Activated naive CD4-positive, alpha-beta T cell treated with anti-CD3 and anti-CD28 coated beads, Interleukin-2, amount 10 ng/mL, durations not matched to agents 7 days and 5 days (primary cell): ENCODE results near the gene CDS1.

Experiments used
- CTCF ChIA-PET: fragments of 350-600 bp; sonication (Branson Sonifier 250); formaldehyde crosslinking; loops from one replicate; lab custom pipeline; 2021; ENCODE audit warnings: antibody characterized with exemption; lab: Charles Lee
- DNase-seq: peaks from one replicate; pipeline ENCODE4 v3.0.0-alpha.2; 2020
- H3K27ac Mint-ChIP-seq: one replicate; pipeline ENCODE4 v1.8.0; 2021; ENCODE audit warnings: mild to moderate bottlenecking, moderate library complexity, mixed read lengths
- H3K27me3 Mint-ChIP-seq: one replicate; pipeline ENCODE4 v1.8.0; 2021; ENCODE audit warnings: mild to moderate bottlenecking, mixed read lengths
- H3K36me3 Mint-ChIP-seq: one replicate; pipeline ENCODE4 v1.8.0; 2021; ENCODE audit warnings: mixed read lengths
- H3K4me1 Mint-ChIP-seq: one replicate; pipeline ENCODE4 v1.8.0; 2021; ENCODE audit warnings: mixed read lengths
- H3K4me3 Mint-ChIP-seq: one replicate; pipeline ENCODE4 v1.8.0; 2021; ENCODE audit warnings: mild to moderate bottlenecking, moderate library complexity, mixed read lengths
- H3K9me3 Mint-ChIP-seq: one replicate; pipeline ENCODE4 v1.8.0; 2021; ENCODE audit warnings: mixed read lengths

The CDS1 gene

DNA sequence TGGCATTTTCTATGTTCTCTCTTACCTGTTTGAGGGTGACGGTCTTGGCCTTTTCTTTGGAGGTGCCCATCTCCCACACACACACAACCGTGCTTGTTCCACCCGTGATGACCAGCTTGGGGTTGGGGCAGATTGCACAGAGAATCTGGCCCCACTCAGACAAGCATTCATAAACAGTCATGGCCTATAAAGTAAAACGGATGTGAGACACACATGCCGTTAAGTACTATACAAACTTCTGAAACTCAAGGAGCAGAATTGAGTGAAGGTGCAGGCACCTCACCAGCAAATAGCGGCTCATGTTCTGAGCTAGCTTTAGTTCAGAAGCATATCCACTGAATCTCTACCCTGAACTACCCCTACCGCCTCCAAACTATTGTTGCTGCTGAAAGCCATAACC is 107.6 kb downstream of the CDS1 start:
- CTCF ChIA-PET = no interaction called here
- Mint-ChIP-seq H3K4me3 (no peak overlapping the region), H3K27ac (no peak overlapping the region), H3K27me3 (peaks cover 7% of the 10 kb centered on the region), H3K4me1 (peaks cover 4% of the 10 kb centered on the region), H3K9me3 (no peaks in the 10 kb centered on the region), H3K36me3 (no peaks in the 10 kb centered on the region)
- DNase-seq = no peak

DNA sequence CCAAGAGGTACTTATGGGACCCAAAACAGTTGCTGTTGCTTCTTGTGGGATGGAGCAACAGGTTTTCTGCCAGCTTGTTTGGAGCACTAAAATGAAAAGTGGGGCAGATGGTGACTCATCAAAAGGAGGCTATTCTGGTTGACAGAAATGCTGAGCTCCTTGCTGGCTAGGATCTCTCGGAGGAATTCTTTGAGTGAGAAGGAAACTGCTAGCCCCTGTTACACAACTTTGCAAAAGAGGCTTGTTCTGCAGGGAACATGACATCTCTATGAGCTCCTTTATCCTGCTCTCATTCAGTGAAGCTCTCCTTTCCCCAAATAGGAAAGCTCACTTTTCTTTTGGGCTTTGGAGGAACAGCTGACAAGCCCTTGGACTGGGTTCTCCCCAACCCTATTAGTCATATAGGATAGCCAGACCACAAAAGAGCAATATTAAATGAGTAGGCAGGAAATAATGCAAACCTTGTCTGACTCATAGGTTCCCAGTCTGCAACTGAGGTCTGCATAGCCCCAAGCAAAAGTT is 108.3 kb downstream of the CDS1 start:
- peaks cover 7% of the 10 kb centered on the region for H3K27me3 Mint-ChIP-seq
- DNase-seq = no peak
- H3K27ac Mint-ChIP-seq = no peak overlapping the region
- no peaks in the 10 kb centered on the region for H3K9me3 Mint-ChIP-seq
- H3K4me1 Mint-ChIP-seq = peaks cover 4% of the 10 kb centered on the region
- CTCF ChIA-PET = no interaction called here
- H3K4me3 Mint-ChIP-seq = no peak overlapping the region
- H3K36me3 Mint-ChIP-seq = no peaks in the 10 kb centered on the region

DNA sequence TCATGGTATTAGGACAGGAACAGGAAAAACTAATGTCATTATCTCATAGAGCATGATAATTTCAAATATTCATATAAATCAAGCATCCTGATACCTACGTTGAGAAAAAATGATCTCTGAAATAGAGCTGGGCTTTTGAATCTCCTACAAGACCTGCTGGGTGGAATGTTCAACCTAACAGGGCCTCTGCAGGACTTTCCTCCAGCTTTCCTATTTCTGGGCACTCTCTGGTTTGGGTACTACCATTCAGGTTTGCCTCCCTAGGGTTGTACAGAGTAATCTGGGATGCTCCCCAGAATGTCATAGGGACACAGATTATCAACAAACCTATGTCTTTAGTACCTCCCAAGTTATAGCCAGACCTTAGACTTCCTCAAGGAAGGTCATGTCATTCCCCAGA is 108.9 kb downstream of the CDS1 start:
- Mint-ChIP-seq H3K36me3 (no peaks in the 10 kb centered on the region), H3K27ac (no peak overlapping the region), H3K27me3 (peaks cover 7% of the 10 kb centered on the region), H3K4me3 (no peak overlapping the region), H3K9me3 (no peaks in the 10 kb centered on the region), H3K4me1 (peaks cover 4% of the 10 kb centered on the region)
- CTCF ChIA-PET = no interaction called here
- no peak for DNase-seq

DNA sequence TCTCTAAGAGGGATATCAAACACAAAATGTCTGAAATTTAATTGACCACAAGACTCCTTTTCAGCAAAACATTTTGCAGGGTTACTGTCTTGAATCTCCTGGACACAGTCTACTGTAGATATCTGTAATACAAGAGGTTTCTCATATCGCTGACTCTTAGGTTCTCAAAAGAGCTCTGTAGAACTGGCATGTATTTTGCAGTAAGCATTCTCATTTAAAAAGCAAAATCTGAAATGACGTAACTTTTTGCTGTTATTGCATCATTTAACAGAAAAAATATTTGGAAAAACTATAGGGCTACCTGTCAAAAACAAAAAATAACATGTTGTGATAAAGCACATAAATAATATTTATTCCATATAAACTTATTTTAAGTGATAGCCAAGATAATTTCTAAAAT is 114.2 kb downstream of the CDS1 start:
- Mint-ChIP-seq H3K9me3 (no peaks in the 10 kb centered on the region), H3K27ac (no peak overlapping the region), H3K27me3 (peaks cover 4% of the 10 kb centered on the region), H3K4me1 (peaks cover 3% of the 10 kb centered on the region), H3K4me3 (no peak overlapping the region), H3K36me3 (no peaks in the 10 kb centered on the region)
- CTCF ChIA-PET = no interaction called here
- no peak for DNase-seq

GRCh38 chr4:84697615-84698201 is 114.8 kb downstream of the CDS1 start:
- Mint-ChIP-seq H3K4me1 (peaks cover 3% of the 10 kb centered on the region), H3K36me3 (no peaks in the 10 kb centered on the region), H3K9me3 (no peaks in the 10 kb centered on the region), H3K27ac (no peak overlapping the region), H3K27me3 (peaks cover 4% of the 10 kb centered on the region), H3K4me3 (no peak overlapping the region)
- CTCF ChIA-PET = no interaction called here
- no peak for DNase-seq

- CTCF ChIA-PET = no interaction called here
- H3K4me1 Mint-ChIP-seq = peaks cover 3% of the 10 kb centered on the region
- no peak for DNase-seq
- H3K9me3 Mint-ChIP-seq = no peaks in the 10 kb centered on the region
- peaks cover 4% of the 10 kb centered on the region for H3K27me3 Mint-ChIP-seq
- no peak overlapping the region for H3K27ac Mint-ChIP-seq
- H3K4me3 Mint-ChIP-seq = no peak overlapping the region
- H3K36me3 Mint-ChIP-seq = no peaks in the 10 kb centered on the region
Measured at GRCh38 chr4:84699001-84699671, 116.2 kb downstream of the CDS1 start.
